OCI-M2 (cell line): ENCODE measurements around the gene D2HGDH.
"Not testable (repeated sequence)": the region's sequence is repeated elsewhere in the genome, so short reads cannot be mapped to it uniquely, and the experiment has no call there.

Experiments
- DNase-seq: peaks from one replicate; lab custom pipeline; 2025; ENCODE audit not compliant: unreplicated experiment; lab: John Stamatoyannopoulos, UW

The D2HGDH gene

GRCh38 chr2:241791385-241791784 lies 57.0 kb downstream of the D2HGDH start:
- DNase-seq: not testable (repeated sequence)

- no peak for DNase-seq
Measured at GRCh38 chr2:241793385-241793784, 59.0 kb downstream of the D2HGDH start.

GRCh38 chr2:241794250-241794823 lies 59.9 kb downstream of the D2HGDH start:
- DNase-seq: no peak

GRCh38 chr2:241795021-241795999 lies 60.9 kb downstream of the D2HGDH start:
- DNase-seq: no peak

GRCh38 chr2:241796209-241796608 lies 61.8 kb downstream of the D2HGDH start:
- no peak for DNase-seq

- DNase-seq: no peak
Measured at GRCh38 chr2:241796610-241797138, 62.2 kb downstream of the D2HGDH start.

- DNase-seq: no peak
Measured at GRCh38 chr2:241797441-241798080, 63.1 kb downstream of the D2HGDH start.

GRCh38 chr2:241798081-241798630 lies 63.7 kb downstream of the D2HGDH start:
- no peak for DNase-seq

GRCh38 chr2:241798631-241799521 lies 64.4 kb downstream of the D2HGDH start:
- no peak for DNase-seq

- no peak for DNase-seq
Measured at GRCh38 chr2:241799522-241800197, 65.2 kb downstream of the D2HGDH start.

- not testable (repeated sequence) for DNase-seq
Measured at GRCh38 chr2:241800198-241800903, 65.9 kb downstream of the D2HGDH start.

GRCh38 chr2:241801611-241802420 lies 67.4 kb downstream of the D2HGDH start:
- DNase-seq: no peak

GRCh38 chr2:241802421-241803318 lies 68.2 kb downstream of the D2HGDH start:
- DNase-seq: no peak

GRCh38 chr2:241803387-241804325 lies 69.2 kb downstream of the D2HGDH start:
- DNase-seq: no peak

- no peak for DNase-seq
Measured at GRCh38 chr2:241804326-241805229, 70.1 kb downstream of the D2HGDH start.
